H1 (cell line): ENCODE results near the gene GUCY2D.

Experiments
- BACH1 ChIP-seq: IDR thresholded peaks from 2 replicates; pipeline ENCODE4 v1.6.1; 2012; ENCODE audit warnings: low read length, improper control_type of control experiment
- CBX5 ChIP-seq: fragments of 300-800, 300-1000 bp; sonication (generic); IDR thresholded peaks from 2 replicates; pipeline ENCODE4 v1.7.1; 2016; ENCODE audit warnings: antibody characterized with exemption, low read length, low read depth
- CEBPB ChIP-seq: IDR thresholded peaks from 2 replicates; pipeline ENCODE4 v1.6.1; 2012; ENCODE audit warnings: low read depth, low read length
- CREB1 ChIP-seq: IDR thresholded peaks from 2 replicates; pipeline ENCODE4 v1.6.1; 2012; ENCODE audit warnings: inconsistent platforms
- CTCF ChIP-seq, 3 experiments: IDR thresholded peaks; 1 replicate in 2 of 3; 2 replicates in 1 of 3; pipeline versions ENCODE4 v1.5.1 to v1.6.1; 2011; ENCODE audit warnings: low read length in 3 of 3, mild to moderate bottlenecking in 3 of 3, inconsistent platforms in 2 of 3, low read depth in 1 of 3, moderate library complexity in 1 of 3; ENCODE audit not compliant: insufficient read depth in 1 of 3; ENCODE audit errors: control extremely low read depth in 1 of 3
- EZH2 ChIP-seq: fragments of 200-600 bp; sonication (generic); IDR thresholded peaks from 2 replicates; pipeline ENCODE4 v1.7.1; 2012; ENCODE audit warnings: low read depth, mild to moderate bottlenecking, moderate library complexity, low read length, inconsistent platforms; ENCODE audit not compliant: severe bottlenecking
- HDAC2 ChIP-seq, 2 experiments: fragments of 300-600 bp in 1 of 2; sonication (generic) in 1 of 2; IDR thresholded peaks; 2 replicates each; pipeline ENCODE4 v1.6.1; 2011 to 2012; ENCODE audit warnings: low read depth in 2 of 2, low read length in 2 of 2, mild to moderate bottlenecking in 2 of 2, moderate library complexity in 2 of 2, borderline replicate concordance in 1 of 2, inconsistent platforms in 1 of 2
- POLR2A ChIP-seq, 2 experiments: IDR thresholded peaks; 1 replicate in 1 of 2; 2 replicates in 1 of 2; pipeline ENCODE4 v1.6.1; 2011; ENCODE audit warnings: low read depth in 2 of 2, low read length in 2 of 2, mild to moderate bottlenecking in 2 of 2; ENCODE audit errors: control extremely low read depth in 1 of 2
- POU5F1 ChIP-seq: IDR thresholded peaks from 2 replicates; pipeline ENCODE4 v1.6.1; 2011; ENCODE audit warnings: low read depth, mild to moderate bottlenecking, low read length, moderate library complexity
- RAD21 ChIP-seq, 2 experiments: IDR thresholded peaks in 1 of 2; conservative IDR thresholded peaks in 1 of 2; 2 replicates each; pipeline ENCODE4 v1.6.1; 2011; ENCODE audit warnings: low read depth in 2 of 2, low read length in 2 of 2, improper control_type of control experiment in 1 of 2, inconsistent platforms in 1 of 2, mild to moderate bottlenecking in 1 of 2, moderate library complexity in 1 of 2
- SIN3A ChIP-seq, 2 experiments: IDR thresholded peaks in 1 of 2; conservative IDR thresholded peaks in 1 of 2; 2 replicates each; pipeline ENCODE4 v1.6.1; 2011 to 2012; ENCODE audit warnings: low read length in 2 of 2, improper control_type of control experiment in 1 of 2, low read depth in 1 of 2, mild to moderate bottlenecking in 1 of 2

- TF ChIP-seq CBX5 (no peak), CTCF (IDR thresholded peaks at IDR 0.05; ENCODE audit: control extremely low read depth in 1 of 3, insufficient read depth in 1 of 3, low read depth in 1 of 3, low read length in 3 of 3) (no peak), RAD21 (IDR thresholded peaks at IDR 0.05 in 1 of 2, conservative IDR thresholded peaks at IDR 0.05 in 1 of 2; ENCODE audit: low read depth in 2 of 2, low read length in 2 of 2) (no peak), CEBPB (no peak), POU5F1 (no peak), EZH2 (no peak), HDAC2 (IDR thresholded peaks at IDR 0.05; ENCODE audit: borderline replicate concordance in 1 of 2, low read depth in 2 of 2, low read length in 2 of 2) (no peak), BACH1 (no peak), CREB1 (no peak), POLR2A (IDR thresholded peaks at IDR 0.05; ENCODE audit: control extremely low read depth in 1 of 2, low read depth in 2 of 2, low read length in 2 of 2) (no peak), SIN3A (conservative IDR thresholded peaks at IDR 0.05 in 1 of 2, IDR thresholded peaks at IDR 0.05 in 1 of 2; ENCODE audit: low read depth in 1 of 2, low read length in 2 of 2) (no peak)
These were observed 17.5 kb upstream of the GUCY2D start for GRCh38 chr17:7984904-7985303.
